Measurements from ENCODE around the gene DPP7. TPM values are rescaled to one million over a fixed set of nuclear protein-coding genes. Genes with fewer than 3 reads are reported as not detected.
A peak's percentile ranks its signal among the peaks of the same experiment; 100 is the strongest.

Gene DPP7
- total and polyA plus RNA-seq, 9 of the 15 experiments (the other 6 are each of a cell fraction or from before 2014, with no cell fraction given): 0.99 to 365 (median 132) TPM

DNA sequence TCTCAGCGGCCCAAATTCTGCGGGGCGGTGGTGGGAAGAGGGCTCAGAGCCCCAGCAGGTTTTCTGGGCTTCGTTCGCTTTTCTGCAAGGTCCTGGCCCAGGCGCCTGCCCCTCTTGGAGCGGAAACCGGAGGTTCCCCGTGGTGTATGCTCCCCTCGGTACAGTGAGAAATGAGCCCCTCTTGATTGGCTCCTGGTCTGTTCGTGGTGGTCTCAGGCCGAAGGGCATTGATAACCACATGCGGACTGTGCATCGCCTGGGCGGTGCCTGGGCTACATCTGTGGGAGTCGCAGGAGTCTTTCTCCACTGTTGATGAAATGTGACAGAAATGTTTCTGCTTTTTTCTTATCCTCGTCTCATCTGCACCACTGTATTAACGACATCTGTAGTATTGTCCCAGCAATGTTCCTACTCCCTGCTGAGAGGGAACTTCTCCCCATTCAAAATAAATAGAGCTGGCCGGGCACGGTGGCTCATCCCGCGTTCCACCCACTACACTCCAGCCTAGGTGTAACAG, 27.1 kb downstream of the DPP7 start (continued):
- TF ChIP-seq, protein P1, sequence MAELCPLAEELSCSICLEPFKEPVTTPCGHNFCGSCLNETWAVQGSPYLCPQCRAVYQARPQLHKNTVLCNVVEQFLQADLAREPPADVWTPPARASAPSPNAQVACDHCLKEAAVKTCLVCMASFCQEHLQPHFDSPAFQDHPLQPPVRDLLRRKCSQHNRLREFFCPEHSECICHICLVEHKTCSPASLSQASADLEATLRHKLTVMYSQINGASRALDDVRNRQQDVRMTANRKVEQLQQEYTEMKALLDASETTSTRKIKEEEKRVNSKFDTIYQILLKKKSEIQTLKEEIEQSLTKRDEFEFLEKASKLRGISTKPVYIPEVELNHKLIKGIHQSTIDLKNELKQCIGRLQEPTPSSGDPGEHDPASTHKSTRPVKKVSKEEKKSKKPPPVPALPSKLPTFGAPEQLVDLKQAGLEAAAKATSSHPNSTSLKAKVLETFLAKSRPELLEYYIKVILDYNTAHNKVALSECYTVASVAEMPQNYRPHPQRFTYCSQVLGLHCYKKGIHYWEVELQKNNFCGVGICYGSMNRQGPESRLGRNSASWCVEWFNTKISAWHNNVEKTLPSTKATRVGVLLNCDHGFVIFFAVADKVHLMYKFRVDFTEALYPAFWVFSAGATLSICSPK (IDR thresholded peaks at IDR 0.05; ENCODE audit: borderline replicate concordance): no peak
- TF ChIP-seq NR3C1 (CRISPR knock-in tag; IDR thresholded peaks at IDR 0.05): peak; percentile 25; the same call in 1 of the 2 replicates
- no peak for TF ChIP-seq ZNF239 (CRISPR knock-in tag; IDR thresholded peaks at IDR 0.05)
- TF ChIP-seq CHD1 (IDR thresholded peaks at IDR 0.05; ENCODE audit: low read length): peak; percentile 61
- peak; percentile 11 for TF ChIP-seq RBBP5 (IDR thresholded peaks at IDR 0.05; ENCODE audit: borderline replicate concordance, insufficient read depth, low read length, poor library complexity, severe bottlenecking)
- TF ChIP-seq SMAD4 (CRISPR knock-in tag; conservative IDR thresholded peaks at IDR 0.05): no peak
- TF ChIP-seq U2AF2 (optimal IDR thresholded peaks at IDR 0.05; ENCODE audit: low read depth, low read length): no peak
- 0 out of 2 replicates have a peak, but pooled peaks have one; percentile 20 for TF ChIP-seq HDAC2 (IDR thresholded peaks at IDR 0.05)
- TF ChIP-seq, protein P2, sequence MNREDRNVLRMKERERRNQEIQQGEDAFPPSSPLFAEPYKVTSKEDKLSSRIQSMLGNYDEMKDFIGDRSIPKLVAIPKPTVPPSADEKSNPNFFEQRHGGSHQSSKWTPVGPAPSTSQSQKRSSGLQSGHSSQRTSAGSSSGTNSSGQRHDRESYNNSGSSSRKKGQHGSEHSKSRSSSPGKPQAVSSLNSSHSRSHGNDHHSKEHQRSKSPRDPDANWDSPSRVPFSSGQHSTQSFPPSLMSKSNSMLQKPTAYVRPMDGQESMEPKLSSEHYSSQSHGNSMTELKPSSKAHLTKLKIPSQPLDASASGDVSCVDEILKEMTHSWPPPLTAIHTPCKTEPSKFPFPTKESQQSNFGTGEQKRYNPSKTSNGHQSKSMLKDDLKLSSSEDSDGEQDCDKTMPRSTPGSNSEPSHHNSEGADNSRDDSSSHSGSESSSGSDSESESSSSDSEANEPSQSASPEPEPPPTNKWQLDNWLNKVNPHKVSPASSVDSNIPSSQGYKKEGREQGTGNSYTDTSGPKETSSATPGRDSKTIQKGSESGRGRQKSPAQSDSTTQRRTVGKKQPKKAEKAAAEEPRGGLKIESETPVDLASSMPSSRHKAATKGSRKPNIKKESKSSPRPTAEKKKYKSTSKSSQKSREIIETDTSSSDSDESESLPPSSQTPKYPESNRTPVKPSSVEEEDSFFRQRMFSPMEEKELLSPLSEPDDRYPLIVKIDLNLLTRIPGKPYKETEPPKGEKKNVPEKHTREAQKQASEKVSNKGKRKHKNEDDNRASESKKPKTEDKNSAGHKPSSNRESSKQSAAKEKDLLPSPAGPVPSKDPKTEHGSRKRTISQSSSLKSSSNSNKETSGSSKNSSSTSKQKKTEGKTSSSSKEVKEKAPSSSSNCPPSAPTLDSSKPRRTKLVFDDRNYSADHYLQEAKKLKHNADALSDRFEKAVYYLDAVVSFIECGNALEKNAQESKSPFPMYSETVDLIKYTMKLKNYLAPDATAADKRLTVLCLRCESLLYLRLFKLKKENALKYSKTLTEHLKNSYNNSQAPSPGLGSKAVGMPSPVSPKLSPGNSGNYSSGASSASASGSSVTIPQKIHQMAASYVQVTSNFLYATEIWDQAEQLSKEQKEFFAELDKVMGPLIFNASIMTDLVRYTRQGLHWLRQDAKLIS (CRISPR knock-in tag; IDR thresholded peaks at IDR 0.05): peak; percentile 65; the same call in 1 of the 2 replicates
- 0 out of 4 replicates have a peak, but pooled peaks of 1 of the 2 experiments have one; percentile 1 for TF ChIP-seq TEAD1 (CRISPR knock-in tag; IDR thresholded peaks at IDR 0.05)
- TF ChIP-seq, protein P3, sequence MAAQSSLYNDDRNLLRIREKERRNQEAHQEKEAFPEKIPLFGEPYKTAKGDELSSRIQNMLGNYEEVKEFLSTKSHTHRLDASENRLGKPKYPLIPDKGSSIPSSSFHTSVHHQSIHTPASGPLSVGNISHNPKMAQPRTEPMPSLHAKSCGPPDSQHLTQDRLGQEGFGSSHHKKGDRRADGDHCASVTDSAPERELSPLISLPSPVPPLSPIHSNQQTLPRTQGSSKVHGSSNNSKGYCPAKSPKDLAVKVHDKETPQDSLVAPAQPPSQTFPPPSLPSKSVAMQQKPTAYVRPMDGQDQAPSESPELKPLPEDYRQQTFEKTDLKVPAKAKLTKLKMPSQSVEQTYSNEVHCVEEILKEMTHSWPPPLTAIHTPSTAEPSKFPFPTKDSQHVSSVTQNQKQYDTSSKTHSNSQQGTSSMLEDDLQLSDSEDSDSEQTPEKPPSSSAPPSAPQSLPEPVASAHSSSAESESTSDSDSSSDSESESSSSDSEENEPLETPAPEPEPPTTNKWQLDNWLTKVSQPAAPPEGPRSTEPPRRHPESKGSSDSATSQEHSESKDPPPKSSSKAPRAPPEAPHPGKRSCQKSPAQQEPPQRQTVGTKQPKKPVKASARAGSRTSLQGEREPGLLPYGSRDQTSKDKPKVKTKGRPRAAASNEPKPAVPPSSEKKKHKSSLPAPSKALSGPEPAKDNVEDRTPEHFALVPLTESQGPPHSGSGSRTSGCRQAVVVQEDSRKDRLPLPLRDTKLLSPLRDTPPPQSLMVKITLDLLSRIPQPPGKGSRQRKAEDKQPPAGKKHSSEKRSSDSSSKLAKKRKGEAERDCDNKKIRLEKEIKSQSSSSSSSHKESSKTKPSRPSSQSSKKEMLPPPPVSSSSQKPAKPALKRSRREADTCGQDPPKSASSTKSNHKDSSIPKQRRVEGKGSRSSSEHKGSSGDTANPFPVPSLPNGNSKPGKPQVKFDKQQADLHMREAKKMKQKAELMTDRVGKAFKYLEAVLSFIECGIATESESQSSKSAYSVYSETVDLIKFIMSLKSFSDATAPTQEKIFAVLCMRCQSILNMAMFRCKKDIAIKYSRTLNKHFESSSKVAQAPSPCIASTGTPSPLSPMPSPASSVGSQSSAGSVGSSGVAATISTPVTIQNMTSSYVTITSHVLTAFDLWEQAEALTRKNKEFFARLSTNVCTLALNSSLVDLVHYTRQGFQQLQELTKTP (IDR thresholded peaks at IDR 0.05; ENCODE audit: low read depth in 1 of 2, partially characterized antibody in 2 of 2): peak in 1 of 2 experiments; percentile 28
- TF ChIP-seq CXXC5 (CRISPR knock-in tag; IDR thresholded peaks at IDR 0.05): peak; percentile 9; the same call in 1 of the 2 replicates
- 0 out of 2 replicates have a peak, but pooled peaks have one; percentile 4 for TF ChIP-seq NR2C2 (CRISPR knock-in tag; IDR thresholded peaks at IDR 0.05)
- no peak for TF ChIP-seq NR2C2 (tag; IDR thresholded peaks at IDR 0.05)
- TF ChIP-seq CHD4 (IDR thresholded peaks at IDR 0.05; ENCODE audit: insufficient read depth, insufficient replicate concordance, low read depth, low read length, poor library complexity, severe bottlenecking): peak; percentile 36
- peak; percentile 8 for TF ChIP-seq KDM5B (IDR thresholded peaks at IDR 0.05; ENCODE audit: insufficient replicate concordance, low read depth, low read length)
- TF ChIP-seq TCF3 (CRISPR knock-in tag; IDR thresholded peaks at IDR 0.05): peak; percentile 22; the same call in 1 of the 2 replicates

Data from K562 (cell line).